A549 (cell line): ENCODE data around the gene ATP6AP2. TPM values are rescaled to one million over a fixed set of nuclear protein-coding genes. Genes with fewer than 3 reads are reported as not detected.
"Not testable (repeated sequence)": the region's sequence is repeated elsewhere in the genome, so short reads cannot be mapped to it uniquely, and the experiment has no call there.

Experiments
- ATAC-seq, 2 experiments: fragments of 200-7000 bp in 1 of 2; fragments of >200 bp in 1 of 2; cut with Nextera tagmentation in 1 of 2; cut with Tn5 transposase in 1 of 2; 3 replicates each; pipeline versions ENCODE4 v1.8.0 to v1.9.1; 2018 to 2020; ENCODE audit warnings: mild to moderate bottlenecking in 1 of 2, moderate library complexity in 1 of 2
- CTCF ChIA-PET: fragments of 300-600 bp; sonication (Branson Sonifier 250); formaldehyde crosslinking; extraction: SDS; loops from one replicate; lab custom pipeline; 2021; ENCODE audit warnings: antibody characterized with exemption, inconsistent platforms; lab: Yijun Ruan, JAX
- POLR2A ChIA-PET: fragments of 350-600 bp; formaldehyde crosslinking; extraction: SDS; loops from one replicate; lab custom pipeline; 2021; ENCODE audit warnings: antibody characterized with exemption, inconsistent platforms; lab: Yijun Ruan, JAX
- DNase-seq, 2 experiments: peaks; one replicate each; pipeline versions ENCODE4 v3.0.0 to v3.0.0-alpha.2; 2011 to 2016; ENCODE audit warnings: low read depth in 1 of 2, low spot score in 1 of 2
- FAIRE-seq: peaks from 2 replicates; lab custom pipeline; 2011; peaks lifted over from hg19 to GRCh38; lab: Jason Lieb, UNC
- H3K27ac ChIP-seq, 2 experiments: fragments of >200 bp; sonication (Bioruptor Twin); formaldehyde crosslinking; 3 replicates each; pipeline ENCODE4 v1.5.1; 2016 to 2017
- H3K4me1 ChIP-seq: fragments of >200 bp; sonication (Bioruptor Twin); formaldehyde crosslinking; 3 replicates; pipeline ENCODE4 v1.6.1; 2016
- H3K4me2 ChIP-seq: fragments of >200 bp; sonication (Bioruptor Twin); formaldehyde crosslinking; 3 replicates; pipeline ENCODE4 v1.6.1; 2016
- H3K4me3 ChIP-seq: fragments of >200 bp; sonication (Bioruptor Twin); formaldehyde crosslinking; 3 replicates; pipeline ENCODE4 v1.5.1; 2016
- H3K9me3 ChIP-seq: fragments of >200 bp; sonication (Bioruptor Twin); formaldehyde crosslinking; 3 replicates; pipeline ENCODE4 v1.6.1; 2016
- BCL3 ChIP-seq: fragments of >200 bp; sonication (Bioruptor Twin); formaldehyde crosslinking; IDR thresholded peaks from 3 replicates; pipeline ENCODE4 v1.6.1; 2016
- BHLHE40 ChIP-seq: IDR thresholded peaks from 2 replicates; pipeline ENCODE4 v1.6.1; 2012; ENCODE audit warnings: low read depth, low read length, inconsistent platforms
- CEBPB ChIP-seq, 2 experiments: fragments of >200 bp in 1 of 2; sonication (Bioruptor Twin) in 1 of 2; formaldehyde crosslinking in 1 of 2; IDR thresholded peaks; 2 replicates each; pipeline ENCODE4 v1.6.1; 2012 to 2016
- E2F6 ChIP-seq: IDR thresholded peaks from 2 replicates; pipeline ENCODE4 v1.6.1; 2012; ENCODE audit warnings: low read depth, borderline replicate concordance
- EP300 ChIP-seq, 2 experiments: fragments of >200 bp; sonication (Bioruptor Twin); formaldehyde crosslinking; IDR thresholded peaks; 2 replicates in 1 of 2; 3 replicates in 1 of 2; pipeline ENCODE4 v1.6.1; 2016 to 2017
- ESRRA ChIP-seq: fragments of 150-350 bp; IDR thresholded peaks from 2 replicates; pipeline ENCODE4 v1.6.1; 2014; ENCODE audit warnings: mild to moderate bottlenecking, low read length, borderline replicate concordance
- FOXS1 ChIP-seq: fragments of 250-450 bp; sonication (Bioruptor Pico); IDR thresholded peaks from 2 replicates; pipeline ENCODE4 v1.5.0; 2020; ENCODE audit warnings: mild to moderate bottlenecking, moderate library complexity
- HMGXB4 ChIP-seq: fragments of 250-450 bp; sonication (Bioruptor Pico); IDR thresholded peaks from 2 replicates; pipeline ENCODE4 v1.5.0; 2021; ENCODE audit warnings: mild to moderate bottlenecking, moderate library complexity, borderline replicate concordance
- JUN ChIP-seq, 2 experiments: fragments of >200 bp; sonication (Bioruptor Twin); formaldehyde crosslinking; IDR thresholded peaks; 2 replicates in 1 of 2; 3 replicates in 1 of 2; pipeline ENCODE4 v1.6.1; 2016 to 2017
- MAFK ChIP-seq: fragments of 450-650 bp; IDR thresholded peaks from 2 replicates; pipeline ENCODE4 v1.6.1; 2014; ENCODE audit not compliant: partially characterized antibody
- MYC ChIP-seq: IDR thresholded peaks from 2 replicates; pipeline ENCODE4 v1.6.1; 2012; ENCODE audit warnings: mild to moderate bottlenecking, inconsistent platforms, low read length, improper control_type of control experiment, borderline replicate concordance
- NFE2L2 ChIP-seq: fragments of 150-350 bp; conservative IDR thresholded peaks from 2 replicates; pipeline ENCODE4 v1.6.1; 2014; ENCODE audit warnings: low read length
- NR3C1 ChIP-seq: fragments of >200 bp; sonication (Bioruptor Twin); formaldehyde crosslinking; IDR thresholded peaks from 3 replicates; pipeline ENCODE4 v1.6.1; 2017
- PHF8 ChIP-seq: fragments of 200-600 bp; sonication (generic); IDR thresholded peaks from 2 replicates; pipeline ENCODE4 v1.6.1; 2016; ENCODE audit warnings: low read depth, mild to moderate bottlenecking, antibody characterized with exemption, moderate library complexity, borderline replicate concordance
- POLR2A ChIP-seq: IDR thresholded peaks from 2 replicates; pipeline ENCODE4 v1.6.1; 2012; ENCODE audit warnings: mild to moderate bottlenecking, low read length
- POLR2AphosphoS2 ChIP-seq: conservative IDR thresholded peaks from 2 replicates; pipeline ENCODE4 v1.6.1; 2012; ENCODE audit warnings: low read length, improper control_type of control experiment, inconsistent platforms
- RARB ChIP-seq: fragments of 250-450 bp; sonication (Bioruptor Pico); IDR thresholded peaks from 2 replicates; pipeline ENCODE4 v1.8.0; 2021; ENCODE audit warnings: mild to moderate bottlenecking, moderate library complexity
- RFX5 ChIP-seq: fragments of 450-650 bp; IDR thresholded peaks from 2 replicates; pipeline ENCODE4 v1.7.1; 2014; ENCODE audit warnings: antibody characterized with exemption, mild to moderate bottlenecking, moderate library complexity
- ZNF302 ChIP-seq: fragments of 250-450 bp; sonication (Bioruptor Pico); IDR thresholded peaks from 2 replicates; pipeline ENCODE4 v1.9.0; 2021; ENCODE audit warnings: inconsistent platforms, mild to moderate bottlenecking, moderate library complexity
- ZSCAN20 ChIP-seq: fragments of 250-450 bp; sonication (Bioruptor Pico); IDR thresholded peaks from 2 replicates; pipeline ENCODE4 v1.8.0; 2022; ENCODE audit warnings: mild to moderate bottlenecking, moderate library complexity
- WGBS: methylation state at CpG from one replicate; pipeline ENCODE4 v1.1.6; 2017; ENCODE audit errors: missing lambda C conversion rate; 5-methylcytosine and 5-hydroxymethylcytosine counted together
- polyA plus RNA-seq, 4 experiments: library from polyadenylated mRNA; depleted of rRNA in 3 of 4; stranded (reverse); fragments of >200 nt; fragmentation: RNase III in 1 of 4; extraction: RNeasy Plus Mini Kit Qiagen cat#74134 plus additional on column Dnase treatment in 1 of 4; gene quantifications; 2 replicates in 3 of 4; 3 replicates in 1 of 4; pipeline ENCODE4 v1.2.3, GENCODE V29; 2011 to 2017

The ATP6AP2 gene
- polyA plus RNA-seq, 2 of the 4 experiments (the other 2 are of a cell fraction) = 133 to 202 TPM

GRCh38 chrX:40578039-40578695 lies 2.6 kb upstream of the ATP6AP2 start:
- no peak for ATAC-seq
- H3K4me3 ChIP-seq = no peak overlapping the region
- DNase-seq = no peak
- POLR2A ChIA-PET = interaction anchor here (0.6 kb wide), 2 partner anchors 68 to 662 kb away, joined by 6 to 8 read pairs; no protein-coding TSS in a partner anchor
- no peak for TF ChIP-seq NFE2L2
- TF ChIP-seq MAFK = peak; percentile 53
- H3K9me3 ChIP-seq = no peaks in the 10 kb centered on the region
- no peak overlapping the region for H3K27ac ChIP-seq
- CTCF ChIA-PET = no interaction called here
- WGBS = 71% methylated on average over 7 of the region's 7 CpGs
- H3K4me2 ChIP-seq = no peak overlapping the region
- peaks cover 6% of the 10 kb centered on the region; the same call in 2 of the 3 replicates for H3K4me1 ChIP-seq
- FAIRE-seq = no peak

GRCh38 chrX:40579141-40579540 lies 1.6 kb upstream of the ATP6AP2 start:
- TF ChIP-seq CEBPB (IDR thresholded peaks at IDR 0.05) (no peak), NR3C1 (no peak), MYC (no peak), MAFK (no peak)
- TF ChIP-seq, all 56 proteins: peak for 0
- no peak overlapping the region for H3K27ac ChIP-seq
- peaks cover 6% of the 10 kb centered on the region; the same call in 2 of the 3 replicates for H3K4me1 ChIP-seq
- H3K4me3 ChIP-seq = no peak overlapping the region
- POLR2A ChIA-PET = no interaction called here
- ATAC-seq (no peak), FAIRE-seq (no peak), DNase-seq (no peak)
- no peaks in the 10 kb centered on the region for H3K9me3 ChIP-seq
- CTCF ChIA-PET = no interaction called here
- no peak overlapping the region for H3K4me2 ChIP-seq
- 36% methylated on average over 3 of the region's 3 CpGs for WGBS

GRCh38 chrX:40579900-40580536 lies 752 bp upstream of the ATP6AP2 start:
- no peak for FAIRE-seq
- Histone ChIP-seq H3K27ac (peak overlapping the region; percentile 72 to 96), H3K4me2 (peak overlapping the region; percentile 59), H3K9me3 (no peaks in the 10 kb centered on the region)
- ChIA-PET POLR2A (interaction anchor here (1.0 kb wide), 1 partner anchor 14 kb away, joined by 3 read pairs; no protein-coding TSS in a partner anchor), CTCF (interaction anchor here (0.6 kb wide), 1 partner anchor 36 kb away, joined by 8 read pairs; no protein-coding TSS in a partner anchor)
- no peak for TF ChIP-seq ESRRA
- TF ChIP-seq EP300 (IDR thresholded peaks at IDR 0.05) = no peak
- no peak for TF ChIP-seq ZSCAN20 (CRISPR knock-in tag)
- TF ChIP-seq JUN (IDR thresholded peaks at IDR 0.05) = no peak
- TF ChIP-seq ZNF302 (CRISPR knock-in tag) = no peak
- TF ChIP-seq, all 56 proteins: peak for 0
- ATAC-seq (peak; percentile 80 to 86; a peak in 5 of 6 replicates), DNase-seq (peak in 1 of 2 experiments; percentile 61)
- Histone ChIP-seq H3K4me3 (peak overlapping the region; percentile 87), H3K4me1 (peaks cover 6% of the 10 kb centered on the region; the same call in 2 of the 3 replicates)
- 9% methylated on average over 10 of the region's 12 CpGs for WGBS

- POLR2A ChIA-PET = interaction anchor here (1.0 kb wide), 1 partner anchor 13 kb away, joined by 3 read pairs; no protein-coding TSS in a partner anchor
- Histone ChIP-seq H3K4me2 (peak overlapping the region; percentile 91), H3K9me3 (no peaks in the 10 kb centered on the region), H3K27ac (peak overlapping the region; percentile 80 to 96), H3K4me1 (peaks cover 6% of the 10 kb centered on the region; the same call in 2 of the 3 replicates), H3K4me3 (peak overlapping the region; percentile 87)
- no peak for TF ChIP-seq PHF8
- no peak for TF ChIP-seq FOXS1 (CRISPR knock-in tag)
- TF ChIP-seq POLR2AphosphoS2 = no peak
- no peak for TF ChIP-seq HMGXB4 (CRISPR knock-in tag)
- TF ChIP-seq MYC = no peak
- no peak for TF ChIP-seq BHLHE40
- no peak for TF ChIP-seq JUN (IDR thresholded peaks at IDR 0.05)
- no peak for TF ChIP-seq RARB (CRISPR knock-in tag)
- TF ChIP-seq RFX5 = no peak
- no peak for TF ChIP-seq POLR2A
- TF ChIP-seq BCL3 = no peak
- TF ChIP-seq E2F6 = no peak
- peak; percentile 6 to 11; a peak in 2 of 6 replicates for ATAC-seq
- CTCF ChIA-PET = no interaction called here
- peak in 1 of 2 experiments; percentile 14 for DNase-seq
- WGBS = 4% methylated on average over 9 of the region's 15 CpGs
- FAIRE-seq = no peak
These were observed 658 bp downstream of the ATP6AP2 start for GRCh38 chrX:40581336-40581920.

- ATAC-seq, H3K27ac ChIP-seq, POLR2A ChIA-PET, FAIRE-seq, H3K4me1 ChIP-seq, H3K9me3 ChIP-seq, DNase-seq: not testable (repeated sequence)
- Histone ChIP-seq H3K4me3 (peak overlapping the region; percentile 87; the same call in 2 of the 3 replicates), H3K4me2 (peak overlapping the region; percentile 91)
- CTCF ChIA-PET = interaction anchor here (2.0 kb wide), 1 partner anchor 8 kb away, joined by 5 read pairs; no protein-coding TSS in a partner anchor
- WGBS = 95% methylated on average over 13 of the region's 13 CpGs
These were observed 1.4 kb downstream of the ATP6AP2 start for GRCh38 chrX:40582178-40582577.
